ENCODE results near the gene TOM1L1.

DNA sequence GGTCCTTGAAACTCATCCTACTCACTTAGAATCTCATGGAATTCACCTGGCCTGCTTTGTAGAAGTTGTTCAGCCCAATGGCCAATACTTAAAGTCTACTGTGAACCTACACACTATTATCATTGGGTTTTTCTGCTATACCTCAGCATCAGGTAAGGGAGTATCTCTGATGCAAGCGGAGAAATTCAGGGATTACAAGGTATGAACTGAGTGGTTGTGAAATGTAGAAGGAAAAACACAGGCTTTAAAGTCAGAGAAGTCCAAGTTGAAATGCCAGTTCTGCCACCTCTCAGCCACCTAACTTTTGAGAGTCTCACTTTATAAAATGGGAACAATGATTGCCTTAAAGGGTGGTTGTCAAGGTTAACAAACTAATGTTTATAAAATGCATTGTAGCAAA, 36.8 kb downstream of the TOM1L1 start:
- TF ChIP-seq EZH2 (IDR thresholded peaks at IDR 0.05; ENCODE audit: borderline replicate concordance, low read depth, low read length, poor library complexity, severe bottlenecking): no peak
- TF ChIP-seq, protein P1, sequence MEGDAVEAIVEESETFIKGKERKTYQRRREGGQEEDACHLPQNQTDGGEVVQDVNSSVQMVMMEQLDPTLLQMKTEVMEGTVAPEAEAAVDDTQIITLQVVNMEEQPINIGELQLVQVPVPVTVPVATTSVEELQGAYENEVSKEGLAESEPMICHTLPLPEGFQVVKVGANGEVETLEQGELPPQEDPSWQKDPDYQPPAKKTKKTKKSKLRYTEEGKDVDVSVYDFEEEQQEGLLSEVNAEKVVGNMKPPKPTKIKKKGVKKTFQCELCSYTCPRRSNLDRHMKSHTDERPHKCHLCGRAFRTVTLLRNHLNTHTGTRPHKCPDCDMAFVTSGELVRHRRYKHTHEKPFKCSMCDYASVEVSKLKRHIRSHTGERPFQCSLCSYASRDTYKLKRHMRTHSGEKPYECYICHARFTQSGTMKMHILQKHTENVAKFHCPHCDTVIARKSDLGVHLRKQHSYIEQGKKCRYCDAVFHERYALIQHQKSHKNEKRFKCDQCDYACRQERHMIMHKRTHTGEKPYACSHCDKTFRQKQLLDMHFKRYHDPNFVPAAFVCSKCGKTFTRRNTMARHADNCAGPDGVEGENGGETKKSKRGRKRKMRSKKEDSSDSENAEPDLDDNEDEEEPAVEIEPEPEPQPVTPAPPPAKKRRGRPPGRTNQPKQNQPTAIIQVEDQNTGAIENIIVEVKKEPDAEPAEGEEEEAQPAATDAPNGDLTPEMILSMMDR (conservative IDR thresholded peaks at IDR 0.05; ENCODE audit: low read depth, low read length): no peak

Data from A673 (cell line).